ENCODE measurements around the gene ARL15.

Gene ARL15

GRCh38 chr5:54146916-54147315 is 163.5 kb downstream of the ARL15 start:
- DNase-seq, result no peak

GRCh38 chr5:54146390-54146789 is 164.0 kb downstream of the ARL15 start:
- no peak for DNase-seq

GRCh38 chr5:54140247-54140840 is 170.0 kb downstream of the ARL15 start:
- DNase-seq, result no peak

- DNase-seq, result no peak
Measured at GRCh38 chr5:54136516-54137440, 173.6 kb downstream of the ARL15 start.

- no peak for DNase-seq
Measured at GRCh38 chr5:54135042-54135441, 175.3 kb downstream of the ARL15 start.

- DNase-seq, result no peak
Measured at GRCh38 chr5:54133917-54134316, 176.5 kb downstream of the ARL15 start.

GRCh38 chr5:54120473-54120872 is 189.9 kb downstream of the ARL15 start:
- no peak for DNase-seq

- no peak for DNase-seq
Measured at GRCh38 chr5:54117957-54118356, 192.4 kb downstream of the ARL15 start.

GRCh38 chr5:54115735-54116403 is 194.5 kb downstream of the ARL15 start:
- DNase-seq, result no peak

- DNase-seq, result no peak
Measured at GRCh38 chr5:54113060-54113459, 197.3 kb downstream of the ARL15 start.

- no peak for DNase-seq
Measured at GRCh38 chr5:54109626-54110330, 200.6 kb downstream of the ARL15 start.

- no peak for DNase-seq
Measured at GRCh38 chr5:54108136-54108535, 202.2 kb downstream of the ARL15 start.

GRCh38 chr5:54103871-54104270 is 206.5 kb downstream of the ARL15 start:
- DNase-seq, result no peak

- DNase-seq, result no peak
Measured at GRCh38 chr5:54098267-54098666, 212.1 kb downstream of the ARL15 start.

- DNase-seq, result no peak
Measured at GRCh38 chr5:54095969-54096368, 214.4 kb downstream of the ARL15 start.

- DNase-seq, result no peak
Measured at GRCh38 chr5:54094706-54095105, 215.7 kb downstream of the ARL15 start.

- DNase-seq, result no peak
Measured at GRCh38 chr5:54093861-54094260, 216.5 kb downstream of the ARL15 start.

GRCh38 chr5:54093081-54093492 is 217.3 kb downstream of the ARL15 start:
- DNase-seq, result no peak

GRCh38 chr5:54091307-54092130 is 218.9 kb downstream of the ARL15 start:
- DNase-seq, result no peak

- DNase-seq, result no peak
Measured at GRCh38 chr5:54090495-54091120, 219.8 kb downstream of the ARL15 start.

GRCh38 chr5:54088081-54088480 is 222.3 kb downstream of the ARL15 start:
- no peak for DNase-seq

- DNase-seq, result no peak
Measured at GRCh38 chr5:54087436-54087835, 222.9 kb downstream of the ARL15 start.

All from CD4-positive, alpha-beta T cell treated with Interleukin-4 for 4 hours (primary cell).